Endothelial cell of umbilical vein (primary cell): ENCODE results near the gene ARHGEF6. TPM values are rescaled to one million over a fixed set of nuclear protein-coding genes. Genes with fewer than 3 reads are reported as not detected.

Source experiments
- BruUV-seq: library from RNA; stranded (reverse); fragments of 400-500 nt; replicated peaks from 2 replicates; lab custom pipeline; 2021; lab: Mats Ljungman, UMichigan
- CTCF ChIA-PET: fragments of 300-600, 350-600 bp; sonication (Branson Sonifier 250); formaldehyde crosslinking; loops from one replicate; lab custom pipeline; 2021; ENCODE audit warnings: antibody characterized with exemption, inconsistent platforms; lab: Charles Lee
- POLR2A ChIA-PET: fragments of 300-600, 350-600 bp; sonication (Branson Sonifier 250); formaldehyde crosslinking; loops from one replicate; lab custom pipeline; 2021; ENCODE audit warnings: antibody characterized with exemption, inconsistent platforms; lab: Charles Lee
- DNase-seq: peaks from one replicate; pipeline ENCODE4 v3.0.0-alpha.2; 2011; ENCODE audit warnings: low read depth, low spot score
- FAIRE-seq: peaks from 2 replicates; lab custom pipeline; 2011; peaks lifted over from hg19 to GRCh38; lab: Jason Lieb, UNC
- H2AFZ ChIP-seq: 2 replicates; pipeline ENCODE4 v1.6.0; 2012; ENCODE audit warnings: low read depth, low read length, control low read depth, inconsistent platforms
- H3K27ac ChIP-seq: 2 replicates; pipeline ENCODE4 v1.5.1; 2011; ENCODE audit warnings: low read depth, mild to moderate bottlenecking, control low read depth, low read length, moderate library complexity; ENCODE audit not compliant: insufficient read depth
- H3K27me3 ChIP-seq, 2 experiments: 2 replicates each; pipeline versions ENCODE4 v1.6.0 to v1.6.1; 2011; ENCODE audit warnings: low read length in 2 of 2, mixed read lengths in 1 of 2; ENCODE audit not compliant: control insufficient read depth in 2 of 2, insufficient read depth in 2 of 2
- H3K36me3 ChIP-seq, 2 experiments: 2 replicates in 1 of 2; 3 replicates in 1 of 2; pipeline ENCODE4 v1.5.1; 2011; ENCODE audit warnings: low read length in 2 of 2, mild to moderate bottlenecking in 1 of 2, moderate library complexity in 1 of 2; ENCODE audit not compliant: control insufficient read depth in 2 of 2, insufficient read depth in 2 of 2; ENCODE audit errors: extremely low read depth in 1 of 2
- H3K4me1 ChIP-seq: 3 replicates; pipeline ENCODE4 v1.5.1; 2011; ENCODE audit warnings: mild to moderate bottlenecking, low read length; ENCODE audit not compliant: control insufficient read depth, insufficient read depth; ENCODE audit errors: extremely low read depth
- H3K4me2 ChIP-seq: 2 replicates; pipeline ENCODE4 v1.6.1; 2011; ENCODE audit warnings: low read length, control low read depth, mixed read lengths; ENCODE audit not compliant: insufficient read depth
- H3K4me3 ChIP-seq, 3 experiments: fragments of 200-600 bp in 1 of 3; sonication (generic), shearing (Covaris generic) in 1 of 3; replicated peaks in 1 of 3; 2 replicates each; pipeline ENCODE4 v1.5.1; 2011 to 2016; ENCODE audit warnings: control low read depth in 3 of 3, low read length in 3 of 3, mild to moderate bottlenecking in 2 of 3, inconsistent platforms in 1 of 3, low read depth in 1 of 3, moderate library complexity in 1 of 3; ENCODE audit not compliant: insufficient read depth in 1 of 3
- H3K79me2 ChIP-seq: 2 replicates; pipeline ENCODE4 v1.6.0; 2012; ENCODE audit warnings: low read length, inconsistent platforms; ENCODE audit not compliant: control insufficient read depth, insufficient read depth
- H3K9ac ChIP-seq: replicated peaks from 2 replicates; pipeline ENCODE3; 2011; ENCODE audit warnings: low read length, control low read depth; ENCODE audit not compliant: insufficient read depth; ENCODE audit errors: extremely low read depth
- H3K9me1 ChIP-seq: replicated peaks from 3 replicates; pipeline ENCODE4 v1.6.0; 2011; ENCODE audit warnings: mild to moderate bottlenecking, low read length; ENCODE audit not compliant: control insufficient read depth, insufficient read depth; ENCODE audit errors: extremely low read depth
- H3K9me3 ChIP-seq: replicated peaks from 2 replicates; pipeline ENCODE4 v1.5.1; 2012; ENCODE audit warnings: low read length, inconsistent platforms; ENCODE audit not compliant: control insufficient read depth, insufficient read depth
- H4K20me1 ChIP-seq: replicated peaks from 2 replicates; pipeline ENCODE3; 2011; ENCODE audit warnings: mild to moderate bottlenecking, low read length; ENCODE audit not compliant: control insufficient read depth, insufficient read depth; ENCODE audit errors: extremely low read depth
- EZH2 ChIP-seq: IDR thresholded peaks from 2 replicates; pipeline ENCODE4 v1.6.1; 2012; ENCODE audit warnings: borderline replicate concordance, low read depth, mild to moderate bottlenecking, moderate library complexity, low read length, inconsistent platforms; ENCODE audit not compliant: severe bottlenecking
- FOS ChIP-seq: IDR thresholded peaks from 2 replicates; pipeline ENCODE4 v1.6.1; 2011; ENCODE audit warnings: mild to moderate bottlenecking, low read length, moderate library complexity, borderline replicate concordance; ENCODE audit not compliant: insufficient read depth
- GATA2 ChIP-seq: IDR thresholded peaks from 2 replicates; pipeline ENCODE4 v1.7.0; 2011; ENCODE audit warnings: low read depth, mild to moderate bottlenecking, moderate library complexity, mixed read lengths, low read length; ENCODE audit not compliant: insufficient read length, insufficient read depth
- JUN ChIP-seq: IDR thresholded peaks from 2 replicates; pipeline ENCODE4 v1.6.1; 2011; ENCODE audit warnings: borderline replicate concordance, low read depth; ENCODE audit not compliant: insufficient read length, insufficient read depth
- MYC ChIP-seq: IDR thresholded peaks from one replicate; pipeline ENCODE4 v1.6.1; 2011; ENCODE audit warnings: mild to moderate bottlenecking, low read depth, low read length
- POLR2A ChIP-seq: IDR thresholded peaks from 2 replicates; pipeline ENCODE4 v1.6.1; 2012; ENCODE audit warnings: low read depth, mild to moderate bottlenecking, control low read depth, low read length
- POLR2AphosphoS5 ChIP-seq: IDR thresholded peaks from 2 replicates; pipeline ENCODE4 v1.6.1; 2012; ENCODE audit warnings: low read depth, mild to moderate bottlenecking, control low read depth, low read length, moderate library complexity; ENCODE audit not compliant: insufficient read depth
- dilution Hi-C: fragments of 300-500 bp; cut with MboI; formaldehyde crosslinking; loops from one replicate; pipeline ENCODE4 v1.15.0; 2019; ENCODE audit warnings: low sequenced_read_pairs; ENCODE audit not compliant: extremely low pct_ligation_motif_present
- intact Hi-C: fragments of 100-400 bp; cut with micrococcal nuclease; formaldehyde crosslinking; loops from one replicate; pipeline ENCODE4 v1.10.0; 2022
- polyA plus RNA-seq, 4 experiments: library from polyadenylated mRNA; depleted of rRNA in 3 of 4; stranded (reverse) in 3 of 4; unstranded in 1 of 4; fragments of >200 nt; gene quantifications; 2 replicates each; pipeline versions ENCODE4 v1.2.1 to v1.2.3, GENCODE V29; 2011 to 2012; ENCODE audit warnings: missing spikeins in 1 of 4
- total RNA-seq: library from RNA; stranded (reverse); gene quantifications from 2 replicates; pipeline ENCODE4 v1.2.3, GENCODE V29; 2021
- TF ChIP-seq, protein P1 (sequence below): IDR thresholded peaks from 2 replicates; pipeline ENCODE4 v1.6.1; 2011; ENCODE audit not compliant: insufficient read depth, insufficient read length
- TF ChIP-seq, protein P2 (sequence below), 2 donors: IDR thresholded peaks; 1 replicate in 1 of 2; 2 replicates in 1 of 2; pipeline ENCODE4 v1.5.1; 2011; ENCODE audit warnings: low read length in 2 of 2, mild to moderate bottlenecking in 2 of 2, moderate library complexity in 2 of 2, control low read depth in 1 of 2, inconsistent platforms in 1 of 2, low read depth in 1 of 2; ENCODE audit not compliant: insufficient read depth in 1 of 2; ENCODE audit errors: extremely low read depth in 1 of 2

ARHGEF6 gene
- total and polyA plus RNA-seq, 2 donors (not counting 3 experiments of a cell fraction or from before 2014, with no cell fraction given): 4.9 to 6.4 TPM

DNA sequence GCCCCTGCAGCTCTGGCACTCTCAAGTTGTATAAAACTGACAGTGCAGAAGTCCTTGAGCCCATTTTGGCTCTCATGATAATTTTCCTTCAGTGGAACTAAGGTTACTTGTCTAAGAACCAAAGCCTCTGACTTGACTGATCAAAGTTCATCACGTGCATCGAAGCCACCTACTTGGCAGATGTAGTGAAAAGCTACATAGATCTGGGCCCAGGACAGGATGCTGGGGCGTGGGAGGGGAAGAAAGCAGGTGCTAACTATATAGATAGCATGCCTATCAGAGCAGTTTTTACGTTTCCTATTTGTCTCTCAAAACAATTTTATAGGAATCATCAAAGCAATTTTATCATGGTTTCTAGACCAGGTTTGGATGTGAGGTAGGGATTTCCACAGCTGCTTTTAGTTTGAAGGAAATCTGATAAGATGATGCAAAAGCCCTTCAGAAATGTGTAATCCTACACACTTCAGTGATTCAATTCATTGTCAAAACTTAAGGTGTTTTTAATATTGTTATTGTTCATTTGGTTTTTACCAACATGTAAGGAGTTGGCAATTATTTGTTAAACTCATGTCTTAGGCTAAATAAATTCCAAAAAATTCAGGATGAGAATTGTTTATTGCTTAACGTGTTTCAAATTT, 134.0 kb downstream of the ARHGEF6 start:
- H2AFZ ChIP-seq: no peak overlapping the region

DNA sequence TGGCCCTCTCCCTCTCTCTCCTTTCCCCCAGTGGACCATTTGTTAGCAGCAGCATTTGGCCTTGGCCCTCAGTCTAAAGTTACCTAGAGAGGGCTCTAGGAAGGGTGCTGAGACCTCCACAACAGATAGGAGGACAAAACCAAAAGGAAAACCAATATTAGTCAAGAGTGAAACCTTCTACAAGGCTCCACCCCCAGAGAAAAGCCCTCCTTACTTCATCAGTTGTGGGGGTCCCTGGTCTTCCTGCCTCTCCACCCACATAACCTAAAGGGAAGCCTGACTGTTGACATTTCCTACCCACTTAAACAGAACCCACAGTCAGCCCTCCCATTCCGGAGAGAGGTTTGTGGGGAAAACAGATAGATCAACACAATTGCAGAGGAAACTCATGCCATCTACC, 137.5 kb downstream of the ARHGEF6 start:
- H3K4me2 ChIP-seq: no peak overlapping the region
- TF ChIP-seq POLR2AphosphoS5: no peak
- no peak for TF ChIP-seq MYC
- TF ChIP-seq JUN: no peak
- TF ChIP-seq, protein P1, sequence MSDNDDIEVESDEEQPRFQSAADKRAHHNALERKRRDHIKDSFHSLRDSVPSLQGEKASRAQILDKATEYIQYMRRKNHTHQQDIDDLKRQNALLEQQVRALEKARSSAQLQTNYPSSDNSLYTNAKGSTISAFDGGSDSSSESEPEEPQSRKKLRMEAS: no peak
- TF ChIP-seq EZH2: no peak
- TF ChIP-seq POLR2A: no peak
- no peak for TF ChIP-seq FOS
- TF ChIP-seq, protein P2, sequence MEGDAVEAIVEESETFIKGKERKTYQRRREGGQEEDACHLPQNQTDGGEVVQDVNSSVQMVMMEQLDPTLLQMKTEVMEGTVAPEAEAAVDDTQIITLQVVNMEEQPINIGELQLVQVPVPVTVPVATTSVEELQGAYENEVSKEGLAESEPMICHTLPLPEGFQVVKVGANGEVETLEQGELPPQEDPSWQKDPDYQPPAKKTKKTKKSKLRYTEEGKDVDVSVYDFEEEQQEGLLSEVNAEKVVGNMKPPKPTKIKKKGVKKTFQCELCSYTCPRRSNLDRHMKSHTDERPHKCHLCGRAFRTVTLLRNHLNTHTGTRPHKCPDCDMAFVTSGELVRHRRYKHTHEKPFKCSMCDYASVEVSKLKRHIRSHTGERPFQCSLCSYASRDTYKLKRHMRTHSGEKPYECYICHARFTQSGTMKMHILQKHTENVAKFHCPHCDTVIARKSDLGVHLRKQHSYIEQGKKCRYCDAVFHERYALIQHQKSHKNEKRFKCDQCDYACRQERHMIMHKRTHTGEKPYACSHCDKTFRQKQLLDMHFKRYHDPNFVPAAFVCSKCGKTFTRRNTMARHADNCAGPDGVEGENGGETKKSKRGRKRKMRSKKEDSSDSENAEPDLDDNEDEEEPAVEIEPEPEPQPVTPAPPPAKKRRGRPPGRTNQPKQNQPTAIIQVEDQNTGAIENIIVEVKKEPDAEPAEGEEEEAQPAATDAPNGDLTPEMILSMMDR (IDR thresholded peaks at IDR 0.05; ENCODE audit: extremely low read depth in 1 of 2, insufficient read depth in 1 of 2, low read depth in 1 of 2, low read length in 2 of 2): no peak
- TF ChIP-seq GATA2: no peak
- DNase-seq: no peak
- no peaks in the 10 kb centered on the region for H3K36me3 ChIP-seq
- FAIRE-seq: no peak
- BruUV-seq: no TSS peak
- no peaks in the 10 kb centered on the region for H3K79me2 ChIP-seq
- dilution Hi-C loops (no loop called here), intact Hi-C loops (no loop called here)
- H3K27me3 ChIP-seq: no peaks in the 10 kb centered on the region
- CTCF ChIA-PET: no interaction called here
- no peaks in the 10 kb centered on the region for H3K4me1 ChIP-seq
- POLR2A ChIA-PET: no interaction called here
- no peaks in the 10 kb centered on the region for H4K20me1 ChIP-seq
- H3K9ac ChIP-seq: no peak overlapping the region
- no peak overlapping the region for H3K4me3 ChIP-seq
- no peaks in the 10 kb centered on the region for H3K9me1 ChIP-seq
- no peak overlapping the region for H2AFZ ChIP-seq
- H3K9me3 ChIP-seq: no peaks in the 10 kb centered on the region
- no peak overlapping the region for H3K27ac ChIP-seq

More for the DNA sequence above, 134.0 kb downstream of the ARHGEF6 start:
- Histone ChIP-seq H3K4me2 (no peak overlapping the region), H3K9me3 (no peaks in the 10 kb centered on the region), H3K27me3 (no peaks in the 10 kb centered on the region), H3K79me2 (no peaks in the 10 kb centered on the region), H4K20me1 (no peaks in the 10 kb centered on the region), H3K4me3 (no peak overlapping the region), H3K4me1 (no peaks in the 10 kb centered on the region), H3K27ac (no peak overlapping the region), H3K36me3 (no peaks in the 10 kb centered on the region), H3K9ac (no peak overlapping the region), H3K9me1 (no peaks in the 10 kb centered on the region)
- TF ChIP-seq MYC: no peak
- TF ChIP-seq, protein P1: no peak
- intact Hi-C loops: no loop called here
- ChIA-PET POLR2A (no interaction called here), CTCF (interaction anchor here (0.7 kb wide), 1 partner anchor 62 kb away, joined by 3 read pairs; no protein-coding TSS in a partner anchor)
- FAIRE-seq (no peak), DNase-seq (no peak)
- BruUV-seq: no TSS peak
- dilution Hi-C loops: no loop called here
